GM12878 (cell line): ENCODE data around the gene LACTBL1.

Source experiments
- CBX3 ChIP-seq: fragments of 200-600 bp; sonication (generic); IDR thresholded peaks from 2 replicates; pipeline ENCODE4 v1.6.1; 2016; ENCODE audit warnings: low read depth, borderline replicate concordance
- CREB1 ChIP-seq: IDR thresholded peaks from 2 replicates; pipeline ENCODE4 v1.6.1; 2012; ENCODE audit warnings: low read depth, mild to moderate bottlenecking, inconsistent platforms
- EZH2 ChIP-seq: IDR thresholded peaks from 2 replicates; pipeline ENCODE4 v1.6.1; 2012; ENCODE audit warnings: low read depth, mild to moderate bottlenecking, control low read depth, inconsistent platforms, low read length, borderline replicate concordance; ENCODE audit not compliant: control insufficient read depth
- POLR2A ChIP-seq: IDR thresholded peaks from 2 replicates; pipeline ENCODE4 v1.6.1; 2011; ENCODE audit warnings: low read depth, mild to moderate bottlenecking, low read length
- RFX5 ChIP-seq: IDR thresholded peaks from 2 replicates; pipeline ENCODE4 v1.6.1; 2011; ENCODE audit warnings: low read depth, low read length, improper control_type of control experiment
- SIN3A ChIP-seq: IDR thresholded peaks from 2 replicates; pipeline ENCODE4 v1.6.1; 2012; ENCODE audit warnings: low read depth, low read length, improper control_type of control experiment
- STAT1 ChIP-seq: fragments of 450-650 bp; conservative IDR thresholded peaks from 2 replicates; pipeline ENCODE4 v1.6.1; 2014; ENCODE audit warnings: antibody characterized with exemption, mild to moderate bottlenecking
- YY1 ChIP-seq: IDR thresholded peaks from 2 replicates; pipeline ENCODE4 v1.6.1; 2011; ENCODE audit warnings: low read depth, mild to moderate bottlenecking, low read length
- ZZZ3 ChIP-seq: IDR thresholded peaks from 2 replicates; pipeline ENCODE4 v1.6.1; 2011; ENCODE audit warnings: low read depth; ENCODE audit not compliant: control insufficient read depth, insufficient read length
- TF ChIP-seq, protein P1 (sequence below): IDR thresholded peaks from 2 replicates; pipeline ENCODE4 v1.6.1; 2011; ENCODE audit warnings: low read depth, low read length, improper control_type of control experiment, borderline replicate concordance
- TF ChIP-seq, protein P2 (sequence below), 3 experiments: IDR thresholded peaks in 2 of 3; conservative IDR thresholded peaks in 1 of 3; 2 replicates each; pipeline ENCODE4 v1.5.1; 2011; ENCODE audit warnings: low read depth in 3 of 3, low read length in 3 of 3, mild to moderate bottlenecking in 3 of 3, control low read depth in 2 of 3, moderate library complexity in 2 of 3, inconsistent platforms in 1 of 3, mixed read lengths in 1 of 3; ENCODE audit not compliant: control insufficient read depth in 2 of 3, insufficient read depth in 1 of 3; ENCODE audit errors: extremely low read depth in 1 of 3
- TF ChIP-seq, protein P3 (sequence below): fragments of 450-650 bp; IDR thresholded peaks from 2 replicates; pipeline ENCODE4 v1.6.1; 2017; ENCODE audit warnings: mild to moderate bottlenecking, low read depth, inconsistent platforms; ENCODE audit not compliant: poor library complexity, severe bottlenecking
- TF ChIP-seq, protein P4 (sequence below): fragments of 150-350 bp; IDR thresholded peaks from 2 replicates; pipeline ENCODE4 v1.6.1; 2016; ENCODE audit warnings: low read depth, low read length

DNA sequence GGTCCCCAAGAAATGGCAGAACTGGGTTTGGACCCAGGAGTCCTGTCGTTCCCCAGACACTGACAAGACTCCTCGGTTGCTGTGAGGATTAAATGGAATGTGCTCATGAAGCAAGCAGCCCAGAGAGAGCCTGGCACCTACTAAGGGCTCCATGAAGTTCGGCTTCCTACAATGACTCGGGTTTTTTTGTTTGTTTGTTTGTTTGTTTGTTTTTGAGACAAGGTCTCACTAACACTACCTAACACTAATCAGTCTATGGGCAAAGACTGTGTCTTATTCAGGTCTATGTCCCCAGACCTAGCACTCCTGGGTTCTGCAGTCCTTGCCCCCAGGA is 3.4 kb upstream of the LACTBL1 start:
- TF ChIP-seq ZZZ3 (no peak), POLR2A (no peak), EZH2 (no peak), RFX5 (no peak), YY1 (no peak), CBX3 (no peak), CREB1 (no peak), STAT1 (no peak), SIN3A (no peak)
- TF ChIP-seq, protein P1, sequence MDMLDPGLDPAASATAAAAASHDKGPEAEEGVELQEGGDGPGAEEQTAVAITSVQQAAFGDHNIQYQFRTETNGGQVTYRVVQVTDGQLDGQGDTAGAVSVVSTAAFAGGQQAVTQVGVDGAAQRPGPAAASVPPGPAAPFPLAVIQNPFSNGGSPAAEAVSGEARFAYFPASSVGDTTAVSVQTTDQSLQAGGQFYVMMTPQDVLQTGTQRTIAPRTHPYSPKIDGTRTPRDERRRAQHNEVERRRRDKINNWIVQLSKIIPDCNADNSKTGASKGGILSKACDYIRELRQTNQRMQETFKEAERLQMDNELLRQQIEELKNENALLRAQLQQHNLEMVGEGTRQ, result no peak
- TF ChIP-seq, protein P2, sequence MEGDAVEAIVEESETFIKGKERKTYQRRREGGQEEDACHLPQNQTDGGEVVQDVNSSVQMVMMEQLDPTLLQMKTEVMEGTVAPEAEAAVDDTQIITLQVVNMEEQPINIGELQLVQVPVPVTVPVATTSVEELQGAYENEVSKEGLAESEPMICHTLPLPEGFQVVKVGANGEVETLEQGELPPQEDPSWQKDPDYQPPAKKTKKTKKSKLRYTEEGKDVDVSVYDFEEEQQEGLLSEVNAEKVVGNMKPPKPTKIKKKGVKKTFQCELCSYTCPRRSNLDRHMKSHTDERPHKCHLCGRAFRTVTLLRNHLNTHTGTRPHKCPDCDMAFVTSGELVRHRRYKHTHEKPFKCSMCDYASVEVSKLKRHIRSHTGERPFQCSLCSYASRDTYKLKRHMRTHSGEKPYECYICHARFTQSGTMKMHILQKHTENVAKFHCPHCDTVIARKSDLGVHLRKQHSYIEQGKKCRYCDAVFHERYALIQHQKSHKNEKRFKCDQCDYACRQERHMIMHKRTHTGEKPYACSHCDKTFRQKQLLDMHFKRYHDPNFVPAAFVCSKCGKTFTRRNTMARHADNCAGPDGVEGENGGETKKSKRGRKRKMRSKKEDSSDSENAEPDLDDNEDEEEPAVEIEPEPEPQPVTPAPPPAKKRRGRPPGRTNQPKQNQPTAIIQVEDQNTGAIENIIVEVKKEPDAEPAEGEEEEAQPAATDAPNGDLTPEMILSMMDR (IDR thresholded peaks at IDR 0.05 in 2 of 3, conservative IDR thresholded peaks at IDR 0.05 in 1 of 3; ENCODE audit: control insufficient read depth in 2 of 3, extremely low read depth in 1 of 3, insufficient read depth in 1 of 3, low read depth in 3 of 3, low read length in 3 of 3), result no peak
- TF ChIP-seq, protein P3, sequence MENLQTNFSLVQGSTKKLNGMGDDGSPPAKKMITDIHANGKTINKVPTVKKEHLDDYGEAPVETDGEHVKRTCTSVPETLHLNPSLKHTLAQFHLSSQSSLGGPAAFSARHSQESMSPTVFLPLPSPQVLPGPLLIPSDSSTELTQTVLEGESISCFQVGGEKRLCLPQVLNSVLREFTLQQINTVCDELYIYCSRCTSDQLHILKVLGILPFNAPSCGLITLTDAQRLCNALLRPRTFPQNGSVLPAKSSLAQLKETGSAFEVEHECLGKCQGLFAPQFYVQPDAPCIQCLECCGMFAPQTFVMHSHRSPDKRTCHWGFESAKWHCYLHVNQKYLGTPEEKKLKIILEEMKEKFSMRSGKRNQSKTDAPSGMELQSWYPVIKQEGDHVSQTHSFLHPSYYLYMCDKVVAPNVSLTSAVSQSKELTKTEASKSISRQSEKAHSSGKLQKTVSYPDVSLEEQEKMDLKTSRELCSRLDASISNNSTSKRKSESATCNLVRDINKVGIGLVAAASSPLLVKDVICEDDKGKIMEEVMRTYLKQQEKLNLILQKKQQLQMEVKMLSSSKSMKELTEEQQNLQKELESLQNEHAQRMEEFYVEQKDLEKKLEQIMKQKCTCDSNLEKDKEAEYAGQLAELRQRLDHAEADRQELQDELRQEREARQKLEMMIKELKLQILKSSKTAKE, result no peak
- TF ChIP-seq, protein P4, sequence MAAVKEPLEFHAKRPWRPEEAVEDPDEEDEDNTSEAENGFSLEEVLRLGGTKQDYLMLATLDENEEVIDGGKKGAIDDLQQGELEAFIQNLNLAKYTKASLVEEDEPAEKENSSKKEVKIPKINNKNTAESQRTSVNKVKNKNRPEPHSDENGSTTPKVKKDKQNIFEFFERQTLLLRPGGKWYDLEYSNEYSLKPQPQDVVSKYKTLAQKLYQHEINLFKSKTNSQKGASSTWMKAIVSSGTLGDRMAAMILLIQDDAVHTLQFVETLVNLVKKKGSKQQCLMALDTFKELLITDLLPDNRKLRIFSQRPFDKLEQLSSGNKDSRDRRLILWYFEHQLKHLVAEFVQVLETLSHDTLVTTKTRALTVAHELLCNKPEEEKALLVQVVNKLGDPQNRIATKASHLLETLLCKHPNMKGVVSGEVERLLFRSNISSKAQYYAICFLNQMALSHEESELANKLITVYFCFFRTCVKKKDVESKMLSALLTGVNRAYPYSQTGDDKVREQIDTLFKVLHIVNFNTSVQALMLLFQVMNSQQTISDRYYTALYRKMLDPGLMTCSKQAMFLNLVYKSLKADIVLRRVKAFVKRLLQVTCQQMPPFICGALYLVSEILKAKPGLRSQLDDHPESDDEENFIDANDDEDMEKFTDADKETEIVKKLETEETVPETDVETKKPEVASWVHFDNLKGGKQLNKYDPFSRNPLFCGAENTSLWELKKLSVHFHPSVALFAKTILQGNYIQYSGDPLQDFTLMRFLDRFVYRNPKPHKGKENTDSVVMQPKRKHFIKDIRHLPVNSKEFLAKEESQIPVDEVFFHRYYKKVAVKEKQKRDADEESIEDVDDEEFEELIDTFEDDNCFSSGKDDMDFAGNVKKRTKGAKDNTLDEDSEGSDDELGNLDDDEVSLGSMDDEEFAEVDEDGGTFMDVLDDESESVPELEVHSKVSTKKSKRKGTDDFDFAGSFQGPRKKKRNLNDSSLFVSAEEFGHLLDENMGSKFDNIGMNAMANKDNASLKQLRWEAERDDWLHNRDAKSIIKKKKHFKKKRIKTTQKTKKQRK, result no peak
